Measurements from ENCODE around the gene TMEM121.

TMEM121 gene

DNA sequence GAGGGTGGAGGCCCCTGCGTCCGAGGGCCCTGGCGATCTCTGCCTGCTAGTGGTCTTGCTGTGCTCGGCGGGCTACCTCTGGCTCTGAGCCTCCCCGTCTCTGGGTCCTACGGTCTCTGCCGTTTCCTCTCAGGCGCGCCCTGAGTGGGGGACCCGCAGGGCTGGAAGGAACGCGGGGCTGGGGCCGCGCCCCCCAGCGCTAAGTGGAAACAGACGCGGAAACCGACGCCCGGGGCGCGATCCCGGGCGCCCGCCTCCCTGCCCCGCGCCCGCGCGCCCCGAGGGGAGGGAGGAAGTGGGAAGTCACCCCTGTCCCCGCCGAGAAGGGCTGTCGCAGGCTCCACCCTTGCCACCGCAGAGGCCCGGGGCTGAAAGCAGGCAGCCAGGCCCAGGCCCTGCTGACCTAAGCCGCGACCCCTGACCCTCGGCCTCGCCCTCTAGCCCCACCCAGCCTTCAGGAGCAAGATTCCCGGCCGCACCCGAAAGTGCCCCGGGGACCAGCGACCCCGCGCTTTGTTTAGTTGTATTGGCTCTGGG, 38.9 kb upstream of the TMEM121 start:
- DNase-seq = no peak

GRCh38 chr14:105487986-105488777, 38.2 kb upstream of the TMEM121 start:
- DNase-seq = no peak

GRCh38 chr14:105488781-105489541, 37.4 kb upstream of the TMEM121 start:
- no peak for DNase-seq

DNA sequence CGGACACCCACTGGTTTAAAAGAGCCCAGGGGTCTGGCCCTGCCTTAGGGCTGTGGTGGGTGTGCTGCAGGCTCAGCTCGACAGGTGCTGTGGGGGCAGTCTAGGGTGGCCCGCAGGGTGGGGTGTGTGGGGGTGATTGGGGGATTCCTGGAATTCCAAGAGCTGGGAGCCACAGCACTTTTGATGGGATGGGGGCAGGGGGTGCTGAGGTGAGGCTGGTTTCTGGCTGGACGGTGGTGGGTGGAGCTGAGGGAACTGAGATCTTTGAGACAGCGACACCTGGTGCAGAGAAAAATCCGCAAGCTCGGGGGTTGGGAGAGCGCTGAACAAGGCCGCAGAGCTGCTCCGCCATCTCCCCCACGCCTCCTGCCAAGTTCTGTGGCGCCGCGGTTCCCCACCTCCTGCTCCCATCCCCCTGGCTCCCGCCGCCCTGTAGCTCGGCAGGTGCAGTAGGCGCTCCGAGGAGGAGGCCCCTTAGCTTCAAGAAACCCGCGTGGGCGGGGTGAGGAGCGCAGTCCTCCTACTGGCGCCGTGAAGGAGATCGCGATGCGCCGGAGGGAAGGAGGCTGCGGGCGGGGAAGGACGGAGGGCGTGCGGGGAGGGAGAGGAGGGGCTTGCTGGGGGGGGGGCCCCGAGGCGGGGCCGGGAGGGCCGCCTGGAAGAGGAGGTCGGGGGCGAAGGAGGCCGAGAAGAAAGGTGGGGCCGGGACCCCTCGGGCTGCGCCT, 36.7 kb upstream of the TMEM121 start:
- peak; percentile 78 for DNase-seq

- no peak for DNase-seq
These were observed 36.2 kb upstream of the TMEM121 start for GRCh38 chr14:105490267-105490571.

- peak; percentile 100 for DNase-seq
These were observed 35.6 kb upstream of the TMEM121 start, which contains the start of gene TEDC1 for GRCh38 chr14:105490572-105491365. Gene TEDC1 (plus strand): TSS chr14:105491246. CDS start chr14:105491376, 130 bp downstream.

DNA sequence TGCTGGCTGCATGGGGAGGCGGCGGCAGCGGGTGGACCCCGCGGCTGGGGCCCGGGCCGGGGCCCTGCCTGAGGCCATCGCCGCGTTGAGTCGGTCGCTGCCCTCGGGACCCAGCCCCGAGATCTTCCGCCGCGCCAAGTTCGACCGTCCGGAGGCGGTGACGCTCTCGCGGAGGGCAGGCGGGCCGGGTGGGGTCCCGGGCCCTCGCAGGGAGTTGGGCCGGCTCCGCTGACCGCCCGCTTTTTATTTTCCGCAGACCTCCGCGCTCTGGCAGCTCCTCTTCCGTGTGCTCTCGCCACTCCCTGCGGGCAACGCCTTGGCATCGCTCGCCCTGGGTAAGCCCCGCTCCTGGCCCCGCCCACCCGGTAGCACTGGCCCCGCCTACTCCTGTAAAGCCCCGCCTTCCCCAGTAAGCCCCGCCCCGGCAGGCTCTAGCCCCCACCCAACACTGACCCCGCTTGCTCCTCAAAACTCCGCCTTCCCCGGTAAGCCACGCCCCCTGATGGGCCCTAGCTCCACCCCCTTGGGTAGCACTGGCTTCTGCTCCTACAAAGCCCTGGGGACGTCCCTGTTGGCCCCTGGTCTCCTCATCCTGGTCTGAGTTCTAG, 34.9 kb upstream of the TMEM121 start:
- DNase-seq = peak; percentile 55

DNA sequence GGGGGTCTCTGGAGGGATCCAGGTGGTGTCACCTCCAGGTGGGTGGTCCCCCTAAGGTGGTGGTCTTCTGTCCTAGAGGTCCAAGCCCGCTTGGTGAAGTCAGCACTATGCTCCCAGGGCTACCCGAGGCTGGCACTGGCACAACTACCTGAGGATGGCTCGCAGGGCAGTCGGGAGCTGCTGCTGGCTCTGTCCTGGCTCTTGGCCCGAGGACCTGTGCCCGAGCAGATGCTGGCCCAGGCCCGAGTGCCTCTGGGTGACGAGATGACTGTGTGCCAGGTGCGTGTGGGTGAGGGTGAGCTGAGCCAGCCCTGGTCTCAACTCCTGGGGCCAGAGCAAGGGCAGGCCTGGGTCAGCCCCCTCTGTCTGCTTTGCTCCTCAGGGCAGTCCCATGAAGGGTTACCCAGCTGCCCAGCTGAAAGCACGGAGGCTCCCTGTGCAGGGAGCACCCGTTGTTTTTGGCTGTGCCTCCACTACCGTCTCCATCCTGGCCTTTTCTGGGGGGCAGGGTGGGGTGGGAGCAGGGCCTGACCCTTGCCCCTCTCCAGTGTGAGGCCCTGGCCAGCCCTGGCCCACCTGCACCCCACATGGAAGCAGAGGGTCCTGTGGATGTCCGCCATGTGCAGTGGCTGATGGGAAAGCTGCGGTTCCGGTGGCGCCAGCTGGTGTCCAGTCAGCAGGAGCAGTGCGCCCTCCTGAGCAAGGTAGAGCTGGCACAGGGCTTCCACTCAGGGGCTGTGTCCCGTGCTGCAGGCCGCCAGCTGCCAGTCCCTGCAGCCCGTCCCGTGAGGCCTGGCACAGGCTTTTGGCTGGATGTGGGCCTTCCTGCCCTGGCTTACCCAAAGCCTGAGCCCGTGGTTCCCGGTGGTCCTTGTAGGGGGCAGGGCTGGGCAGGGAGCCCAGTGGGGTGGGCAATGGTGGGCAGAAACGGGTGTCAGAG, 34.1 kb upstream of the TMEM121 start:
- no peak for DNase-seq

GRCh38 chr14:105492971-105493871, 33.2 kb upstream of the TMEM121 start:
- no peak for DNase-seq

DNA sequence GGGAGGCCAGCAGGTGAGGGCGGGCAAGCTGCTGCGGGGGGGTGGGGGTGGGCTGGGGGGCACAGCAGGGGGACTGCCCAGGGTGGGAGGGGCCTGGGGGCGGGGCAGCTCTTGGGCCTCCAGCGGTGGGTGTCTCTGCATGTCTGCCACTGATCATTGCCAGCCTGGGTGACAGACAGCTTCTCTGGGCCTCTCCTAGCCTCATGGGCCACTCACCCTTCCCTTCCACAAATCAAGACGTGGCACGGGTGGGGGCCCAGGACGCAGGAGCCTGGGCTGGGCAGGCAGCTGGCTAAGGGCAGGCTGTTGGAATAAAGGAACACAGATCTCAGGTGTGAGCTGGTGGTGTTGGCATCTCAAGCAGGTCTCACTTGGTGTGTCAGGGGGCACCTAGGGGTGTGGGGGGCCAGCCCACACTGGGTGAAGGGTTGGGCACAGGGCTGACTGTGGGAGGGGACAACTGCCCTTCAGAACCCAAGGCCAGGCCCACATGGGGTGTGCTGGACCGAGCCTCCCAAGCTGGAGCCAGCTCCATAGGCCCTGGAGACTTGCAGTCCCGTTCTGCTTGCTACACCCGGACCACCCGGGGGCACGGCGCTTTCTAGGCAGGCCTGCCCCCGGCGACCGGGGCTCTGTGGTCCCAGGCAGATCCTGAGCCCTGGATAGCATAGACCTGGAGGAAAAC, 32.3 kb upstream of the TMEM121 start:
- DNase-seq = no peak

GRCh38 chr14:105494606-105494929, 31.8 kb upstream of the TMEM121 start:
- no peak for DNase-seq

DNA sequence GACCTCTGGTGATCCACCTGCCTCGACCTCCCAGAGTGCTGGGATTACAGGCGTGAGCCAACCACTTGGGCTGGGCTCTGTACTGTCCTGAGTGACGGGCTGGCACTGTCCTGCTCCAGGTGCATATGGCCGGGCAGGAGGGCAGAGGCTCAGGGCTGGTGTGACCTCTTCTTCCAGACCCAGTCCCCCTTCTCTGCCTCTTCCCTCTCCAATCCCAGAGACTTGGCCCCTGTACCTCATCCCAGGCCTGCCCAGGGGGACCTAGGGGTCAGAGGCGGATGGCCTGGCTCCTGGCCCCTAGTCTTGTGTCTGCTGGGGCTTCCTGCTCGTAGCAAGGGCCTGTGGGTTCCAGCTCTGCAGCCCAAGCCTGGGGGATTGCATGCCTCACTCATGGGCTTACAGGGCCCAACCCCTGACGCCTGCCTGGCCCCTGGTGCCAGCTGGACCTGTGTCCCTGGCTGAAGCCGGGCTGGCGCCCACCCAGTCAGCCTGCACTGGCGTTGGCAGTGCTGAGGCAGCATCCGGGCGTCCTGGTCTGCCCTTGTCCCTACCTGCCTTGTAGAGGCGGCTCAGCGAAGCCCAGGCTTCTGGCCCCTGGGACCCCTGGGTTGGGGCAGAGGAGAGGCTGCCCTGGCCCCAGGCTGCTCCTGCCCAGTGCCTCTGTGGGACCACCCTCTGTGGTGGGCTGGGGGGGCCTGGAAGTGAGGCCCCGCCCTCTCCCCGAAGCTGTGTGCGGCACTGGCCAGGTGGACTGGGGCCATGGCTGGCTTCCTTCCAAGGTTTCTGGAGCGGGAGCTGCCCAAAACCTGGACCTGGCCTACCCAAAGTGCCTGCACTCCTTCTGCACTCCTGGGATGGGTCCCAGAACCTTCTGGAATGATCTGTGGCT, 31.0 kb upstream of the TMEM121 start:
- no peak for DNase-seq

DNA sequence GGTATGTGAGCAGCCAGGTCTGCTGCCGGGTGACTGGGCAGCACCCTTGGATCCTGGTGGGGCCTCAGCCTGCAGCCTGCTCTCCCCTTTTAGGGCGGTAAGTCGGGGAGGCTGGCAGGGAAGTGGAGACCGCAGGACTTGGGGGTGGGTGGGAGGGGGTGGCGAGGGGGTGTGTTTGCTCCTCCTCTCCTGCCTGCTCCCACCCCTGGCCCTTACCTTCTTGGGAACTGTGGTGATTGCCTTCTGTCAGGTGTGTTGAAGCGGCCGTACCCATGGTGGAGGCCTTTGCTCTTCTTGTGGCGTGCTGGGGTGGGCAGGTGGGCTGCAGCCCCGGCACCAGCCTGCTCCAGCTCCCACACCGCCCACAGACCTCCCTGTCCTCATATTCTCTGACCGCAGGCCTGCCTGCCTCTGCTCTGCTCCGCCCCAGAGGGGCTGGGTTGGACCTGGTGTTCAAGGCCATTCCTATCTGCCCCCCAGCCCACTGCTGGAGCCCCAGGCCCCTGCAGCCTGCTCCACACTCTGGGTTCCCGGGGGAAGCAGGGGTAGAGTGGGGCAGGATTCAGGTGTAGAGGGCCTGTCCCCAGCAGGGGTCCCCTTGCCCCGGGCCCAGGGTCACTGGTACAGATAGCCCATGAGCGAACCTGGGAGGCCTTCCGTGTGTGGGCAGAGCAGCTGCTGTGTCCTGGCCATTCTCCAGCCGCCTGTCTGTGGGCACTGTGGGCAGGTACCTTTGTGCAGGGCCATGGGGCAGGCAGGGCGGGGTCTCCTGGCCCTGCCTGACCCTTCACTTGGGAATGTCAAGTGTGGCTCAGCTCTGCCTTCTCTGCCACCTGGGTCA, 30.2 kb upstream of the TMEM121 start:
- no peak for DNase-seq

GRCh38 chr14:105496831-105497591, 29.4 kb upstream of the TMEM121 start:
- DNase-seq = no peak

DNA sequence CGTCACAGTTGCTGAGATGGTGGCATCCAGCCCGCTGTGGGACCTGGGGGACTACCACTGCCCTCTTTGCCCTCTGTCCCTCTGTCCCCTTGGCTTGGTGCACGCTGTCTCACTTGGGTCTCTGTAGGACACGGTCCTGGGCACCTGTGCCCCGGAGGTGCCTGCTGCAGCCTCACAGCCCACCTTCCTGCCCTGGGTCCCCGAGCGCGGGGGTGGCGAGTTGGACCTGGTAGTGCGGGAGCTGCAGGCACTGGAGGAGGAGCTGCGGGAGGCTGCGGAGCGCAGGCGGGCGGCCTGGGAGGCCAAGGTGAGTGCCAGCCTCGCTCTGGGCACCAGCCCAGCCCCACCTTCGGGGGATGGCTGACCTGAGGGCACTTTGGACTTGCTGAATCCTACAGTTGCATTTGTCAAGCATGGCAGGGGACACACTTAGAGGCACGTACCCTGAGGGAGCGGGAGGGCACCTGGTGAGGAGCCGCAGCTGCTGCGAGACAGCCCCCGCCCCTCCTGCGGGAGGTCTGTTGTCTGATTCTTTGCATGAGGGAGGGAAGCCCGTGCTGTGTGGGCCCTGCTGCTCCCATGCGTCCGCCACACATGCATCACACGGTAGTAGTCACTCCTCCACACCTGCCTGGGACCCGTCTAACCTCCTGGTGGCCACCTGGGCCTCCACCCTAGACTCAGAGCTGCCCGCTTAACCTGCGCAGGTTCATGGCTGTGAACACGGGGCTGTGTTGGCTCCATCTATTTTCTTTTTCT, 28.5 kb upstream of the TMEM121 start:
- DNase-seq = no peak

Measured in fibroblast of skin of back (primary cell).